WTC11 (cell line): ENCODE measurements around the gene MPP1.

Experiments used
- CREM ChIP-seq: sonication (generic); formaldehyde crosslinking; IDR thresholded peaks from 2 replicates; pipeline ENCODE4 v1.8.1; 2022; ENCODE audit warnings: mild to moderate bottlenecking, missing genetic modification reagents, moderate library complexity
- EMX1 ChIP-seq: fragments of 250-450 bp; sonication (Bioruptor Pico); IDR thresholded peaks from 2 replicates; pipeline ENCODE4 v1.8.0; 2021; ENCODE audit warnings: mild to moderate bottlenecking
- KAT7 ChIP-seq: sonication (generic); formaldehyde crosslinking; IDR thresholded peaks from 2 replicates; pipeline ENCODE4 v1.8.1; 2023; ENCODE audit warnings: missing genetic modification reagents, mild to moderate bottlenecking, borderline replicate concordance
- NFYB ChIP-seq: sonication (generic); formaldehyde crosslinking; conservative IDR thresholded peaks from 2 replicates; pipeline ENCODE4 v1.8.0; 2022; ENCODE audit warnings: low read depth, missing genetic modification reagents
- PRRX2 ChIP-seq: fragments of 250-450 bp; sonication (Bioruptor Pico); IDR thresholded peaks from 2 replicates; pipeline ENCODE4 v1.8.0; 2021; ENCODE audit warnings: mild to moderate bottlenecking
- RELA ChIP-seq: sonication (generic); formaldehyde crosslinking; IDR thresholded peaks from 2 replicates; pipeline ENCODE4 v1.8.1; 2022; ENCODE audit warnings: missing genetic modification reagents, mild to moderate bottlenecking, borderline replicate concordance
- TF ChIP-seq, protein P1 (sequence below): sonication (generic); formaldehyde crosslinking; IDR thresholded peaks from 2 replicates; pipeline ENCODE4 v1.8.1; 2022; ENCODE audit warnings: mild to moderate bottlenecking, moderate library complexity, missing genetic modification reagents
- TF ChIP-seq, protein P2 (sequence below): fragments of 200-600 bp; IDR thresholded peaks from 2 replicates; pipeline ENCODE4 v1.8.0; 2022; ENCODE audit warnings: antibody characterized with exemption
- TF ChIP-seq, protein P3 (sequence below): sonication (generic); formaldehyde crosslinking; IDR thresholded peaks from 2 replicates; pipeline ENCODE4 v1.8.1; 2022; ENCODE audit warnings: missing genetic modification reagents, borderline replicate concordance
- TF ChIP-seq, protein P4 (sequence below): sonication (generic); formaldehyde crosslinking; IDR thresholded peaks from 2 replicates; pipeline ENCODE4 v1.8.0; 2023; ENCODE audit warnings: missing genetic modification reagents, mild to moderate bottlenecking, borderline replicate concordance
- TF ChIP-seq, protein P5 (sequence below): sonication (generic); formaldehyde crosslinking; IDR thresholded peaks from 2 replicates; pipeline ENCODE4 v1.8.0; 2022; ENCODE audit warnings: mild to moderate bottlenecking, missing genetic modification reagents

DNA sequence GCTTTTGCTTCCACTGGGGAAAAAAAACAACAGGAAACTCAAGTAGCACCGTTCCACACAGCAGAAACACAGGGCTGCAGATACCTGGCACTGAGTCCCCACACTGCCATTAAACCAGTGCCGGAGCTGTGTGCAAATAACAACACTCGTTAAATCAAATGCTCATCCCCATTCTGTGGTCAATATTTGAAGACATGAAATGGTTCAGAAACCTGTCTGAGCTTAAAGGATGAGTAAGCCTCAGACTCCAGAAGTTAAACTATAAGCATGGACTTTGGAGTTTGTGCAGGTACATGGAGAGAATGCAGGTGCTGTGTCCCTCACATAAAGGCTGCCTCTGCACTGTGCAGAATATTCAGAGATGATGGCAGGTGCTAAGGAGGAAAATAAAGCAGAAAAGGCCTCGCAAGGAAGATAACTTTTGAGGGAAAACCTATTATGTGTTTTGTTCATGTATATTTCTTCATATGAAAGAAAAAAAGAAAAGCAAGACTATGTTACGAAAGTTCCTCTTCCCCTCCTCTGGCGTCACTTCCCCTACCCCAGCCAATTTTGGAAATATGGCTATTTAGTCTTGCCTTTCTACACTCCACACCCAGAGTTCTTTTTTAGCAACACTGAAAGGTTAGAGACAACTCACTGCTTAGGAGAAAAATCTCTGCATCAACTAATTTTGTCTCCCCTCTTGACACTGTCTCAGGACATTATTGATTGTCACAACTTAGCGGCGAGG, 4.6 kb downstream of the MPP1 start:
- TF ChIP-seq, protein P1, sequence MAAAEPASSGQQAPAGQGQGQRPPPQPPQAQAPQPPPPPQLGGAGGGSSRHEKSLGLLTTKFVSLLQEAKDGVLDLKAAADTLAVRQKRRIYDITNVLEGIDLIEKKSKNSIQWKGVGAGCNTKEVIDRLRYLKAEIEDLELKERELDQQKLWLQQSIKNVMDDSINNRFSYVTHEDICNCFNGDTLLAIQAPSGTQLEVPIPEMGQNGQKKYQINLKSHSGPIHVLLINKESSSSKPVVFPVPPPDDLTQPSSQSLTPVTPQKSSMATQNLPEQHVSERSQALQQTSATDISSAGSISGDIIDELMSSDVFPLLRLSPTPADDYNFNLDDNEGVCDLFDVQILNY, result no peak
- TF ChIP-seq EMX1 (no peak), RELA (CRISPR knock-in tag) (no peak), NFYB (CRISPR knock-in tag) (no peak), PRRX2 (CRISPR knock-in tag) (no peak), CREM (no peak), KAT7 (no peak)
- TF ChIP-seq, protein P2, sequence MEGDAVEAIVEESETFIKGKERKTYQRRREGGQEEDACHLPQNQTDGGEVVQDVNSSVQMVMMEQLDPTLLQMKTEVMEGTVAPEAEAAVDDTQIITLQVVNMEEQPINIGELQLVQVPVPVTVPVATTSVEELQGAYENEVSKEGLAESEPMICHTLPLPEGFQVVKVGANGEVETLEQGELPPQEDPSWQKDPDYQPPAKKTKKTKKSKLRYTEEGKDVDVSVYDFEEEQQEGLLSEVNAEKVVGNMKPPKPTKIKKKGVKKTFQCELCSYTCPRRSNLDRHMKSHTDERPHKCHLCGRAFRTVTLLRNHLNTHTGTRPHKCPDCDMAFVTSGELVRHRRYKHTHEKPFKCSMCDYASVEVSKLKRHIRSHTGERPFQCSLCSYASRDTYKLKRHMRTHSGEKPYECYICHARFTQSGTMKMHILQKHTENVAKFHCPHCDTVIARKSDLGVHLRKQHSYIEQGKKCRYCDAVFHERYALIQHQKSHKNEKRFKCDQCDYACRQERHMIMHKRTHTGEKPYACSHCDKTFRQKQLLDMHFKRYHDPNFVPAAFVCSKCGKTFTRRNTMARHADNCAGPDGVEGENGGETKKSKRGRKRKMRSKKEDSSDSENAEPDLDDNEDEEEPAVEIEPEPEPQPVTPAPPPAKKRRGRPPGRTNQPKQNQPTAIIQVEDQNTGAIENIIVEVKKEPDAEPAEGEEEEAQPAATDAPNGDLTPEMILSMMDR, result no peak
- TF ChIP-seq, protein P3, sequence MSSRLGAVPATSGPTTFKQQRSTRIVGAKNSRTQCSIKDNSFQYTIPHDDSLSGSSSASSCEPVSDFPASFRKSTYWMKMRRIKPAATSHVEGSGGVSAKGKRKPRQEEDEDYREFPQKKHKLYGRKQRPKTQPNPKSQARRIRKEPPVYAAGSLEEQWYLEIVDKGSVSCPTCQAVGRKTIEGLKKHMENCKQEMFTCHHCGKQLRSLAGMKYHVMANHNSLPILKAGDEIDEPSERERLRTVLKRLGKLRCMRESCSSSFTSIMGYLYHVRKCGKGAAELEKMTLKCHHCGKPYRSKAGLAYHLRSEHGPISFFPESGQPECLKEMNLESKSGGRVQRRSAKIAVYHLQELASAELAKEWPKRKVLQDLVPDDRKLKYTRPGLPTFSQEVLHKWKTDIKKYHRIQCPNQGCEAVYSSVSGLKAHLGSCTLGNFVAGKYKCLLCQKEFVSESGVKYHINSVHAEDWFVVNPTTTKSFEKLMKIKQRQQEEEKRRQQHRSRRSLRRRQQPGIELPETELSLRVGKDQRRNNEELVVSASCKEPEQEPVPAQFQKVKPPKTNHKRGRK (CRISPR knock-in tag), result no peak
- TF ChIP-seq, protein P4, sequence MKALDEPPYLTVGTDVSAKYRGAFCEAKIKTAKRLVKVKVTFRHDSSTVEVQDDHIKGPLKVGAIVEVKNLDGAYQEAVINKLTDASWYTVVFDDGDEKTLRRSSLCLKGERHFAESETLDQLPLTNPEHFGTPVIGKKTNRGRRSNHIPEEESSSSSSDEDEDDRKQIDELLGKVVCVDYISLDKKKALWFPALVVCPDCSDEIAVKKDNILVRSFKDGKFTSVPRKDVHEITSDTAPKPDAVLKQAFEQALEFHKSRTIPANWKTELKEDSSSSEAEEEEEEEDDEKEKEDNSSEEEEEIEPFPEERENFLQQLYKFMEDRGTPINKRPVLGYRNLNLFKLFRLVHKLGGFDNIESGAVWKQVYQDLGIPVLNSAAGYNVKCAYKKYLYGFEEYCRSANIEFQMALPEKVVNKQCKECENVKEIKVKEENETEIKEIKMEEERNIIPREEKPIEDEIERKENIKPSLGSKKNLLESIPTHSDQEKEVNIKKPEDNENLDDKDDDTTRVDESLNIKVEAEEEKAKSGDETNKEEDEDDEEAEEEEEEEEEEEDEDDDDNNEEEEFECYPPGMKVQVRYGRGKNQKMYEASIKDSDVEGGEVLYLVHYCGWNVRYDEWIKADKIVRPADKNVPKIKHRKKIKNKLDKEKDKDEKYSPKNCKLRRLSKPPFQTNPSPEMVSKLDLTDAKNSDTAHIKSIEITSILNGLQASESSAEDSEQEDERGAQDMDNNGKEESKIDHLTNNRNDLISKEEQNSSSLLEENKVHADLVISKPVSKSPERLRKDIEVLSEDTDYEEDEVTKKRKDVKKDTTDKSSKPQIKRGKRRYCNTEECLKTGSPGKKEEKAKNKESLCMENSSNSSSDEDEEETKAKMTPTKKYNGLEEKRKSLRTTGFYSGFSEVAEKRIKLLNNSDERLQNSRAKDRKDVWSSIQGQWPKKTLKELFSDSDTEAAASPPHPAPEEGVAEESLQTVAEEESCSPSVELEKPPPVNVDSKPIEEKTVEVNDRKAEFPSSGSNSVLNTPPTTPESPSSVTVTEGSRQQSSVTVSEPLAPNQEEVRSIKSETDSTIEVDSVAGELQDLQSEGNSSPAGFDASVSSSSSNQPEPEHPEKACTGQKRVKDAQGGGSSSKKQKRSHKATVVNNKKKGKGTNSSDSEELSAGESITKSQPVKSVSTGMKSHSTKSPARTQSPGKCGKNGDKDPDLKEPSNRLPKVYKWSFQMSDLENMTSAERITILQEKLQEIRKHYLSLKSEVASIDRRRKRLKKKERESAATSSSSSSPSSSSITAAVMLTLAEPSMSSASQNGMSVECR (CRISPR knock-in tag), result no peak
- TF ChIP-seq, protein P5, sequence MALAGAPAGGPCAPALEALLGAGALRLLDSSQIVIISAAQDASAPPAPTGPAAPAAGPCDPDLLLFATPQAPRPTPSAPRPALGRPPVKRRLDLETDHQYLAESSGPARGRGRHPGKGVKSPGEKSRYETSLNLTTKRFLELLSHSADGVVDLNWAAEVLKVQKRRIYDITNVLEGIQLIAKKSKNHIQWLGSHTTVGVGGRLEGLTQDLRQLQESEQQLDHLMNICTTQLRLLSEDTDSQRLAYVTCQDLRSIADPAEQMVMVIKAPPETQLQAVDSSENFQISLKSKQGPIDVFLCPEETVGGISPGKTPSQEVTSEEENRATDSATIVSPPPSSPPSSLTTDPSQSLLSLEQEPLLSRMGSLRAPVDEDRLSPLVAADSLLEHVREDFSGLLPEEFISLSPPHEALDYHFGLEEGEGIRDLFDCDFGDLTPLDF (CRISPR knock-in tag), result no peak
